ENCODE results near the gene SEMA5A.

- TF ChIP-seq CTCF (IDR thresholded peaks at IDR 0.05), result no peak
- no peak for TF ChIP-seq NFIC (IDR thresholded peaks at IDR 0.05; ENCODE audit: borderline replicate concordance)
- TF ChIP-seq YY1 (IDR thresholded peaks at IDR 0.05; ENCODE audit: low read depth), result no peak
- no peak for TF ChIP-seq USF1 (IDR thresholded peaks at IDR 0.05; ENCODE audit: borderline replicate concordance, low read depth)
These were observed 122.3 kb downstream of the SEMA5A start for GRCh38 chr5:9423571-9423970.
